Gastroesophageal sphincter (tissue), 3 donors: Measurements from ENCODE around the gene WDR38.
A peak's percentile ranks its signal among the peaks of the same experiment; 100 is the strongest.

Source experiments
- EP300 ChIP-seq: sonication (generic); formaldehyde crosslinking; IDR thresholded peaks from one replicate; pipeline ENCODE4 v1.6.1; 2017; ENCODE audit warnings: antibody characterized with exemption, mild to moderate bottlenecking
- POLR2A ChIP-seq, 2 donors: fragments of 450-650 bp; IDR thresholded peaks; one replicate each; pipeline ENCODE4 v1.6.1; 2017; ENCODE audit warnings: antibody characterized with exemption in 2 of 2, mild to moderate bottlenecking in 2 of 2, moderate library complexity in 1 of 2
- TF ChIP-seq, protein P1 (sequence below), 4 experiments: fragments of 200-600 bp in 2 of 4; fragments of 450-650 bp in 2 of 4; sonication (generic) in 1 of 4; IDR thresholded peaks; one replicate each; pipeline ENCODE4 v1.5.1; 2017 to 2019; ENCODE audit warnings: antibody characterized with exemption in 4 of 4, mild to moderate bottlenecking in 2 of 4, moderate library complexity in 2 of 4

- TF ChIP-seq POLR2A (IDR thresholded peaks at IDR 0.05): peak; percentile 87 to 89
- no peak for TF ChIP-seq EP300
- TF ChIP-seq, protein P1, sequence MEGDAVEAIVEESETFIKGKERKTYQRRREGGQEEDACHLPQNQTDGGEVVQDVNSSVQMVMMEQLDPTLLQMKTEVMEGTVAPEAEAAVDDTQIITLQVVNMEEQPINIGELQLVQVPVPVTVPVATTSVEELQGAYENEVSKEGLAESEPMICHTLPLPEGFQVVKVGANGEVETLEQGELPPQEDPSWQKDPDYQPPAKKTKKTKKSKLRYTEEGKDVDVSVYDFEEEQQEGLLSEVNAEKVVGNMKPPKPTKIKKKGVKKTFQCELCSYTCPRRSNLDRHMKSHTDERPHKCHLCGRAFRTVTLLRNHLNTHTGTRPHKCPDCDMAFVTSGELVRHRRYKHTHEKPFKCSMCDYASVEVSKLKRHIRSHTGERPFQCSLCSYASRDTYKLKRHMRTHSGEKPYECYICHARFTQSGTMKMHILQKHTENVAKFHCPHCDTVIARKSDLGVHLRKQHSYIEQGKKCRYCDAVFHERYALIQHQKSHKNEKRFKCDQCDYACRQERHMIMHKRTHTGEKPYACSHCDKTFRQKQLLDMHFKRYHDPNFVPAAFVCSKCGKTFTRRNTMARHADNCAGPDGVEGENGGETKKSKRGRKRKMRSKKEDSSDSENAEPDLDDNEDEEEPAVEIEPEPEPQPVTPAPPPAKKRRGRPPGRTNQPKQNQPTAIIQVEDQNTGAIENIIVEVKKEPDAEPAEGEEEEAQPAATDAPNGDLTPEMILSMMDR (IDR thresholded peaks at IDR 0.05): peak in 1 of 4 experiments; percentile 3
These were observed 15.5 kb downstream of the WDR38 start for GRCh38 chr9:124868511-124869465.
